Aorta (tissue), 5 donors: ENCODE measurements around the gene EEFSEC. TPM values are rescaled to one million over a fixed set of nuclear protein-coding genes. Genes with fewer than 3 reads are reported as not detected.
A peak's percentile ranks its signal among the peaks of the same experiment; 100 is the strongest.

Experiments
- ATAC-seq: fragments of 200-7000 bp; cut with Tn5 transposase; one replicate; pipeline ENCODE4 v1.9.1; 2022; ENCODE audit warnings: moderate library complexity; ENCODE audit not compliant: low FRiP score
- DNase-seq, 2 donors: peaks; one replicate each; pipeline ENCODE4 v3.0.0-alpha.2; 2020
- H3K27ac ChIP-seq, 2 donors: one replicate each; pipeline ENCODE4 v1.5.1; 2013; ENCODE audit warnings: low read length in 2 of 2, mild to moderate bottlenecking in 2 of 2, moderate library complexity in 2 of 2, control low read depth in 1 of 2, inconsistent platforms in 1 of 2, low read depth in 1 of 2
- H3K27me3 ChIP-seq, 2 donors: one replicate each; pipeline ENCODE4 v1.6.1; 2013; ENCODE audit warnings: control low read depth in 1 of 2, low read length in 1 of 2, mild to moderate bottlenecking in 1 of 2, moderate library complexity in 1 of 2; ENCODE audit not compliant: insufficient read depth in 2 of 2, control insufficient read depth in 1 of 2
- H3K36me3 ChIP-seq, 2 donors: one replicate each; pipeline ENCODE4 v1.6.1; 2013; ENCODE audit warnings: control low read depth in 1 of 2, low read length in 1 of 2, mild to moderate bottlenecking in 1 of 2; ENCODE audit not compliant: insufficient read depth in 2 of 2, control insufficient read depth in 1 of 2
- H3K4me1 ChIP-seq, 2 donors: one replicate each; pipeline ENCODE4 v1.6.1; 2013; ENCODE audit warnings: low read length in 2 of 2, control low read depth in 1 of 2, mild to moderate bottlenecking in 1 of 2, moderate library complexity in 1 of 2; ENCODE audit not compliant: insufficient read depth in 2 of 2, control insufficient read depth in 1 of 2
- H3K4me3 ChIP-seq, 2 donors: one replicate each; pipeline ENCODE4 v1.5.1; 2013; ENCODE audit warnings: low read length in 2 of 2, control low read depth in 1 of 2, mild to moderate bottlenecking in 1 of 2
- H3K9me3 ChIP-seq: one replicate; pipeline ENCODE4 v1.6.1; 2013; ENCODE audit warnings: mild to moderate bottlenecking, low read length; ENCODE audit not compliant: control insufficient read depth
- WGBS, 2 donors: extraction: QIAGEN DNeasy Blood & Tissue Kit; methylation state at CpG; one replicate each; pipeline ENCODE4 v1.1.7; 2013; 5-methylcytosine and 5-hydroxymethylcytosine counted together
- intact Hi-C, 2 donors: fragments of 100-400 bp; cut with DNase I; formaldehyde crosslinking; loops; one replicate each; pipeline versions ENCODE4 v1.14.2 to v1.15.0; 2022
- polyA plus RNA-seq, 2 donors: library from polyadenylated mRNA; stranded (reverse); fragments of 200-250 nt; gene quantifications; one replicate each; pipeline ENCODE4 v1.2.3, GENCODE V29; 2013
- total RNA-seq, 2 donors: library from RNA; stranded (reverse); fragmentation: NEBNext Ultra II Directional; extraction: Animal tissue kit (Norgen Biotek cat#: 25700); gene quantifications; one replicate each; pipeline ENCODE4 v1.2.1, GENCODE V29; 2021
- donor health status: healthy with polysubstance abuse.
- donor health status: Bipolar disorder and iron deficiency.
- donor health status: DM: no; HTN: no; CAD: no.
- donor health status: DM: no; HTN: no; CAD: no.
- donor health status: DM: yes; HTN: yes; CAD: no.

The EEFSEC gene
- total and polyA plus RNA-seq, 4 donors, result 3.5 to 18.8 (median 11.6) TPM

- H3K27me3 ChIP-seq, result no peaks in the 10 kb centered on the region
- peak in 1 of 2 donors; percentile 54 for DNase-seq
- H3K27ac ChIP-seq, result no peak overlapping the region
- H3K4me1 ChIP-seq, result no peaks in the 10 kb centered on the region
- no peak for ATAC-seq
- no peaks in the 10 kb centered on the region for H3K36me3 ChIP-seq
- intact Hi-C loops, result no loop called here
- WGBS, 2 donors, result 89 to 91% methylated on average over 10 of the region's 10 CpGs
- no peaks in the 10 kb centered on the region for H3K9me3 ChIP-seq
- H3K4me3 ChIP-seq, result no peak overlapping the region
These were observed 216.8 kb downstream of the EEFSEC start for GRCh38 chr3:128369881-128370642.

GRCh38 chr3:128372281-128372680 lies 219.0 kb downstream of the EEFSEC start:
- no peak for ATAC-seq
- H3K4me1 ChIP-seq, result no peaks in the 10 kb centered on the region
- no peaks in the 10 kb centered on the region for H3K27me3 ChIP-seq
- H3K36me3 ChIP-seq, result no peaks in the 10 kb centered on the region
- intact Hi-C loops, result no loop called here
- H3K4me3 ChIP-seq, result no peak overlapping the region
- H3K27ac ChIP-seq, result no peak overlapping the region
- DNase-seq, result no peak
- 94 to 96% methylated on average over 5 of the region's 5 CpGs for WGBS, 2 donors
- H3K9me3 ChIP-seq, result no peaks in the 10 kb centered on the region

- DNase-seq (no peak), ATAC-seq (no peak)
- no peaks in the 10 kb centered on the region for H3K9me3 ChIP-seq
- H3K27ac ChIP-seq, result no peak overlapping the region
- no peaks in the 10 kb centered on the region for H3K36me3 ChIP-seq
- WGBS, 2 donors, result 94 to 96% methylated on average over 10 of the region's 10 CpGs
- H3K27me3 ChIP-seq, result no peaks in the 10 kb centered on the region
- H3K4me1 ChIP-seq, result no peaks in the 10 kb centered on the region
- intact Hi-C loops, result no loop called here
- no peak overlapping the region for H3K4me3 ChIP-seq
These were observed 219.6 kb downstream of the EEFSEC start for GRCh38 chr3:128372707-128373533.

GRCh38 chr3:128374746-128375445 lies 221.6 kb downstream of the EEFSEC start:
- intact Hi-C loops, result no loop called here
- WGBS, 2 donors, result 85 to 94% methylated on average over 2 of the region's 2 CpGs
- Histone ChIP-seq H3K9me3 (no peaks in the 10 kb centered on the region), H3K36me3 (no peaks in the 10 kb centered on the region), H3K4me3 (no peak overlapping the region), H3K4me1 (no peaks in the 10 kb centered on the region), H3K27me3 (no peaks in the 10 kb centered on the region), H3K27ac (no peak overlapping the region)
- DNase-seq (no peak), ATAC-seq (no peak)

GRCh38 chr3:128376516-128376915 lies 223.2 kb downstream of the EEFSEC start:
- intact Hi-C loops, result no loop called here
- no peaks in the 10 kb centered on the region for H3K9me3 ChIP-seq
- H3K4me3 ChIP-seq, result no peak overlapping the region
- no peak for DNase-seq
- no peak overlapping the region for H3K27ac ChIP-seq
- H3K36me3 ChIP-seq, result no peaks in the 10 kb centered on the region
- no peaks in the 10 kb centered on the region for H3K4me1 ChIP-seq
- ATAC-seq, result no peak
- H3K27me3 ChIP-seq, result no peaks in the 10 kb centered on the region

- Histone ChIP-seq H3K9me3 (no peaks in the 10 kb centered on the region), H3K27me3 (no peaks in the 10 kb centered on the region), H3K27ac (peak overlapping the region in 1 of 2 donors; percentile 0), H3K4me3 (no peak overlapping the region), H3K36me3 (no peaks in the 10 kb centered on the region), H3K4me1 (peaks cover 0 to 3% of the 10 kb centered on the region in 2 donors)
- DNase-seq, result peak in 1 of 2 donors; percentile 65
- ATAC-seq, result no peak
- 16 to 17% methylated on average over 10 of the region's 10 CpGs for WGBS, 2 donors
- intact Hi-C loops, result no loop called here
These were observed 225.5 kb downstream of the EEFSEC start for GRCh38 chr3:128378631-128379347.

- WGBS, 2 donors, result 70 to 76% methylated on average over 12 of the region's 12 CpGs
These were observed 226.3 kb downstream of the EEFSEC start for GRCh38 chr3:128379367-128380160.

GRCh38 chr3:128380295-128380694 lies 227.0 kb downstream of the EEFSEC start:
- WGBS, 2 donors, result 97% methylated on average over 5 of the region's 5 CpGs
- ATAC-seq (no peak), DNase-seq (no peak)
- no peaks in the 10 kb centered on the region for H3K27me3 ChIP-seq
- H3K27ac ChIP-seq, result no peak overlapping the region
- intact Hi-C loops, result no loop called here
- H3K36me3 ChIP-seq, result no peaks in the 10 kb centered on the region
- H3K4me3 ChIP-seq, result no peak overlapping the region
- H3K9me3 ChIP-seq, result no peaks in the 10 kb centered on the region
- peaks cover 0 to 3% of the 10 kb centered on the region in 2 donors for H3K4me1 ChIP-seq

More at GRCh38 chr3:128379367-128380160, 226.3 kb downstream of the EEFSEC start:
- no peaks in the 10 kb centered on the region for H3K36me3 ChIP-seq
- intact Hi-C loops, result no loop called here
- peaks cover 0 to 3% of the 10 kb centered on the region in 2 donors for H3K4me1 ChIP-seq
- no peak for ATAC-seq
- H3K9me3 ChIP-seq, result no peaks in the 10 kb centered on the region
- no peaks in the 10 kb centered on the region for H3K27me3 ChIP-seq
- H3K27ac ChIP-seq, result no peak overlapping the region
- no peak overlapping the region for H3K4me3 ChIP-seq
- DNase-seq, result no peak
